ENCODE data around the gene WDR44.

GRCh38 chrX:118459494-118459893 lies 113.6 kb downstream of the WDR44 start:
- no peak for TF ChIP-seq ZNF3 (CRISPR knock-in tag; IDR thresholded peaks at IDR 0.05)
- TF ChIP-seq POLR2AphosphoS5 (IDR thresholded peaks at IDR 0.05; ENCODE audit: low read depth, low read length), result no peak
- TF ChIP-seq CTCF (CRISPR knock-in tag; IDR thresholded peaks at IDR 0.05), result peak; percentile 49
- TF ChIP-seq RELA (CRISPR knock-in tag; IDR thresholded peaks at IDR 0.05), result no peak

All from HepG2 (cell line).